ENCODE measurements around the gene DST. TPM values are rescaled to one million over a fixed set of nuclear protein-coding genes. Genes with fewer than 3 reads are reported as not detected.
A peak's percentile ranks its signal among the peaks of the same experiment; 100 is the strongest.

Gene DST
- polyA plus RNA-seq, 1 of the 3 experiments (the other 2 are of a cell fraction), result 64.3 TPM

DNA sequence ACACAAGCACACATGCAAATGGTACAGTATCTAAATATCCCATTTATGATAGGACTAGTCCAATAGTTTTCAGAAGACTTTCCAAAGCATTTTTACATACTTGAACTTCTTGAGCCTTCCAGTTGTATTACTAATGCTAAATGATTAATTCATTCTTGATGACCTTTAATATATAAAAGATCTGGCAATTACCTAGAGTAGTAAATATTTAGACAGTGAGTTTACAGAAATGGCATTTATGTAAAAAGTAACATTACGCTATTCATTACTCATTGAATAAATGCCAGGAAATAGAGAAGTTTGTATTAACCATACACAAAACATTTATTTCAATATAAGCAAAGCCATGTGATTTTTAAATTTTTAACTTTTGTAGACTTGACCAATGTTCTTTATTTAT is 158.8 kb downstream of the DST start (continued):
- TF ChIP-seq, protein P1, sequence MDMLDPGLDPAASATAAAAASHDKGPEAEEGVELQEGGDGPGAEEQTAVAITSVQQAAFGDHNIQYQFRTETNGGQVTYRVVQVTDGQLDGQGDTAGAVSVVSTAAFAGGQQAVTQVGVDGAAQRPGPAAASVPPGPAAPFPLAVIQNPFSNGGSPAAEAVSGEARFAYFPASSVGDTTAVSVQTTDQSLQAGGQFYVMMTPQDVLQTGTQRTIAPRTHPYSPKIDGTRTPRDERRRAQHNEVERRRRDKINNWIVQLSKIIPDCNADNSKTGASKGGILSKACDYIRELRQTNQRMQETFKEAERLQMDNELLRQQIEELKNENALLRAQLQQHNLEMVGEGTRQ (IDR thresholded peaks at IDR 0.05; ENCODE audit: borderline replicate concordance, low read depth, low read length), result no peak
- TF ChIP-seq MXI1 (IDR thresholded peaks at IDR 0.05; ENCODE audit: low read depth, low read length) (no peak), NRF1 (IDR thresholded peaks at IDR 0.05; ENCODE audit: low read depth, low read length) (no peak), SIN3A (IDR thresholded peaks at IDR 0.05; ENCODE audit: borderline replicate concordance, low read depth, low read length) (no peak), GABPA (IDR thresholded peaks at IDR 0.05; ENCODE audit: low read depth) (no peak), CHD2 (IDR thresholded peaks at IDR 0.05; ENCODE audit: low read length, partially characterized antibody) (no peak), JUND (IDR thresholded peaks at IDR 0.05) (peak; percentile 29; the same call in 1 of the 2 replicates)
- TF ChIP-seq, protein P2, sequence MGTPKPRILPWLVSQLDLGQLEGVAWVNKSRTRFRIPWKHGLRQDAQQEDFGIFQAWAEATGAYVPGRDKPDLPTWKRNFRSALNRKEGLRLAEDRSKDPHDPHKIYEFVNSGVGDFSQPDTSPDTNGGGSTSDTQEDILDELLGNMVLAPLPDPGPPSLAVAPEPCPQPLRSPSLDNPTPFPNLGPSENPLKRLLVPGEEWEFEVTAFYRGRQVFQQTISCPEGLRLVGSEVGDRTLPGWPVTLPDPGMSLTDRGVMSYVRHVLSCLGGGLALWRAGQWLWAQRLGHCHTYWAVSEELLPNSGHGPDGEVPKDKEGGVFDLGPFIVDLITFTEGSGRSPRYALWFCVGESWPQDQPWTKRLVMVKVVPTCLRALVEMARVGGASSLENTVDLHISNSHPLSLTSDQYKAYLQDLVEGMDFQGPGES (IDR thresholded peaks at IDR 0.05; ENCODE audit: low read depth, low read length), result no peak

DNA sequence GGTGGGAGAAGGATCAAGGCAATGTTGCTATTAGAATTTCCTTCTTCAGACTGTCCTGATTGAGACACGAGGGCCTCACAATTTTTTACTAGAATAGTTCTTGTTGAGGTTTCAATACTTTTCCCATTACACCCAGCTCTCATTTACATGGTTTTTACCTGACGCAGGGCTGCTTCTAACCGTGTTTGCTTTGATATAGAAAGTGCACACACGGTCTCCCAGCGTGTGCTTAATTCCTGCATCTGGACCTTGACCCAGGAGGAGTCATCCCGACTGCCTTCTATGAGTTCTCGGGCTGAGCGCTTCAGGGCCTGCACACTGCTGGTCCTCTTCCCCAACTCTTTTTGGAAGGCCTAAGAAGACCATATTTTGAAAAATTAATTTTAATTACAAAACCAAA is 160.2 kb downstream of the DST start:
- POLR2A ChIA-PET, result no interaction called here
- Histone ChIP-seq H3K36me3 (replicated peaks in 1 of 2; ENCODE audit: control insufficient read depth in 1 of 2, insufficient read depth in 2 of 2, low read length in 1 of 2) (peaks cover 74 to 81% of the 10 kb centered on the region in 2 experiments), H3K79me2 (ENCODE audit: insufficient read depth) (peaks cover 12% of the 10 kb centered on the region), H3K9me3 (no peaks in the 10 kb centered on the region), H3K9me2 (no peaks in the 10 kb centered on the region), H3F3A (replicated peaks; ENCODE audit: insufficient read depth) (peaks cover 35% of the 10 kb centered on the region), H3K4me3 (ENCODE audit: low read depth in 2 of 2, low read length in 1 of 2) (no peak overlapping the region), H3K9ac (no peak overlapping the region), H3K4me1 (ENCODE audit: control insufficient read depth in 1 of 2, insufficient read depth in 2 of 2, low read depth in 1 of 2, low read length in 1 of 2) (peaks cover 4 to 12% of the 10 kb centered on the region in 2 experiments), H3K27me3 (ENCODE audit: insufficient read depth) (no peaks in the 10 kb centered on the region), H3K27ac (ENCODE audit: low read depth in 2 of 2, low read length in 1 of 2) (no peak overlapping the region; a peak in 2 of 4 replicates), H2AFZ (ENCODE audit: low read depth) (no peak overlapping the region), H4K20me1 (ENCODE audit: insufficient read depth) (peaks cover 4% of the 10 kb centered on the region; the same call in 1 of the 2 replicates), H3K4me2 (no peak overlapping the region)
- DNase-seq, result no peak
- 92% methylated on average over 8 of the region's 8 CpGs for WGBS (ENCODE audit: low lambda C conversion rate)
- CTCF ChIA-PET, result no interaction called here
- no peak for TF ChIP-seq MEF2A (IDR thresholded peaks at IDR 0.05; ENCODE audit: borderline replicate concordance, low read depth)
- TF ChIP-seq EP300 (IDR thresholded peaks at IDR 0.05; ENCODE audit: borderline replicate concordance in 1 of 2, low read depth in 1 of 2, low read length in 1 of 2), result no peak
- no peak for TF ChIP-seq CHD2 (IDR thresholded peaks at IDR 0.05; ENCODE audit: low read length, partially characterized antibody)
- TF ChIP-seq NRF1 (IDR thresholded peaks at IDR 0.05; ENCODE audit: low read depth, low read length), result no peak
- no peak for TF ChIP-seq GATA2 (CRISPR knock-in tag; IDR thresholded peaks at IDR 0.05)
- TF ChIP-seq MAX (IDR thresholded peaks at IDR 0.05; ENCODE audit: low read depth), result no peak
- TF ChIP-seq, protein P3, sequence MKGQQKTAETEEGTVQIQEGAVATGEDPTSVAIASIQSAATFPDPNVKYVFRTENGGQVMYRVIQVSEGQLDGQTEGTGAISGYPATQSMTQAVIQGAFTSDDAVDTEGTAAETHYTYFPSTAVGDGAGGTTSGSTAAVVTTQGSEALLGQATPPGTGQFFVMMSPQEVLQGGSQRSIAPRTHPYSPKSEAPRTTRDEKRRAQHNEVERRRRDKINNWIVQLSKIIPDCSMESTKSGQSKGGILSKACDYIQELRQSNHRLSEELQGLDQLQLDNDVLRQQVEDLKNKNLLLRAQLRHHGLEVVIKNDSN (IDR thresholded peaks at IDR 0.05; ENCODE audit: borderline replicate concordance, low read depth), result no peak

Measured in SK-N-SH (cell line).